ENCODE measurements around the gene ELOVL1.
"Not testable (repeated sequence)": the region's sequence is repeated elsewhere in the genome, so short reads cannot be mapped to it uniquely, and the experiment has no call there.

ELOVL1 gene

DNA sequence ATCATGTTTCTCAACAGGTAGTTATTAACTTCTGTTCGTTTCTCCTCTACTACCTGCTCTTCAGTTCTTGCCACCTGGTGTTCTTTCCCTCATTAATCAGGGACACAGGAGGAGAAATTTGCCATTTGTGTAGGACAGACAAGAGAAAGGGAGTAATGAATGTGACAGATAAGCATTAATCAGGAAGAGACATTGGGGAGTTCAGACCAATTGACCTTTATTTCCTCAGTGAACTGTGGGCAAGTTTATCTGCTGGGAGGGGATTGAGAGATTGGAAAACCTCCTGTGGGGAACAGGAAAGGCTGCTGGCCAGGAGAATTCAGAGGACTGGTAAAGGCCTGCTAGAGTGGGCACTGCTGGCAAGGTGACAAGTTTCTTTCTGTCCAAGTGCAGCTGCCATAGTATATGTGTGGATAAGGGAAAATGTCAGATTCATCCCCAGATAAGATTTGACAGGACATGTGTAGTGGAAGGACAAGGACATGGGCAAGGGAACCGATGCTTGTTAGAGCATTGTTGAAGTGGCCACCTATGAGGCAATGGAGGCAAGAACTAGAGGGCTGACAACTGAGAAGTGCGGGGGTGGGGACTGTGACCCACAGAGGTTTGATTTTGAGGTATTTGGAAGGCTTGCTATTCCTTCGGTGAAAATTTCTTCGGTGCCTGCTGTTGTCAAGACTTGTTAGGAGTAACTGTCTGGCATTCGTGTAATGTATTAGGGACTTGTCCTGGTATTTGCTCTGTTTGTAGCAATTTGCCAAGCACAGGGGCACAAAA lies 34.5 kb upstream of the ELOVL1 start:
- no peak overlapping the region for H3K4me2 ChIP-seq (ENCODE audit: low read length)
- no CpG with 5 or more reads among the region's 6 CpGs for WGBS (ENCODE audit: extremely low coverage, insufficient coverage, insufficient read length)

GRCh38 chr1:43400441-43400840 lies 32.6 kb upstream of the ELOVL1 start:
- not testable (repeated sequence) for H2BK12ac ChIP-seq (ENCODE audit: low read length); H2AK5ac ChIP-seq (ENCODE audit: low read length); H4K12ac ChIP-seq (ENCODE audit: low read depth, low read length); H3K9ac ChIP-seq (ENCODE audit: low read length); H3K14ac ChIP-seq (ENCODE audit: low read length); H3K27me3 ChIP-seq (ENCODE audit: insufficient read depth, low read length); H3K4me2 ChIP-seq (ENCODE audit: low read length); H3K4me3 ChIP-seq (ENCODE audit: low read depth, low read length); H3K18ac ChIP-seq (ENCODE audit: low read length); H3K79me2 ChIP-seq (ENCODE audit: control insufficient read depth, insufficient read depth, low read length, poor library complexity); H3K23ac ChIP-seq (ENCODE audit: low read length); H2BK120ac ChIP-seq (ENCODE audit: insufficient read depth, low read length, poor library complexity); H3K79me1 ChIP-seq (ENCODE audit: low read length); H3K27ac ChIP-seq (ENCODE audit: low read depth, low read length); H3K4ac ChIP-seq (ENCODE audit: low read depth, low read length); H2BK5ac ChIP-seq (ENCODE audit: low read depth, low read length, poor library complexity); H3K9me3 ChIP-seq (ENCODE audit: insufficient read depth, low read depth, low read length); H2AFZ ChIP-seq (ENCODE audit: insufficient read depth, low read length, poor library complexity); DNase-seq; H3K4me1 ChIP-seq (ENCODE audit: control insufficient read depth in 1 of 2, insufficient read depth in 2 of 2, low read length in 2 of 2); H4K8ac ChIP-seq (ENCODE audit: low read depth, low read length); H4K91ac ChIP-seq (ENCODE audit: low read depth, low read length)
- no CpG with 5 or more reads among the region's 9 CpGs for WGBS (ENCODE audit: extremely low coverage, insufficient coverage, insufficient read length)
- peaks cover 14 to 21% of the 10 kb centered on the region in 2 experiments for H3K36me3 ChIP-seq (ENCODE audit: control insufficient read depth in 1 of 2, insufficient read depth in 2 of 2, low read length in 2 of 2)

More for the DNA sequence above, 34.5 kb upstream of the ELOVL1 start:
- Histone ChIP-seq H4K91ac (ENCODE audit: low read depth, low read length) (no peak overlapping the region), H3K18ac (ENCODE audit: low read length) (no peak overlapping the region), H3K9me3 (ENCODE audit: insufficient read depth, low read depth, low read length) (no peaks in the 10 kb centered on the region), H3K4me3 (ENCODE audit: low read depth, low read length) (no peak overlapping the region), H3K4ac (ENCODE audit: low read depth, low read length) (no peak overlapping the region), H3K14ac (ENCODE audit: low read length) (no peak overlapping the region), H2AK5ac (ENCODE audit: low read length) (no peak overlapping the region), H3K9ac (ENCODE audit: low read length) (no peak overlapping the region), H2BK12ac (ENCODE audit: low read length) (no peak overlapping the region), H3K79me2 (ENCODE audit: control insufficient read depth, insufficient read depth, low read length, poor library complexity) (no peaks in the 10 kb centered on the region), H3K4me1 (ENCODE audit: control insufficient read depth in 1 of 2, insufficient read depth in 2 of 2, low read length in 2 of 2) (no peaks in the 10 kb centered on the region), H2BK120ac (ENCODE audit: insufficient read depth, low read length, poor library complexity) (no peak overlapping the region), H3K23ac (ENCODE audit: low read length) (peak overlapping the region; percentile 47), H3K27ac (ENCODE audit: low read depth, low read length) (no peak overlapping the region), H4K12ac (ENCODE audit: low read depth, low read length) (no peak overlapping the region), H2AFZ (ENCODE audit: insufficient read depth, low read length, poor library complexity) (no peak overlapping the region), H3K27me3 (ENCODE audit: insufficient read depth, low read length) (no peaks in the 10 kb centered on the region), H3K36me3 (ENCODE audit: control insufficient read depth in 1 of 2, insufficient read depth in 2 of 2, low read length in 2 of 2) (peaks cover 20 to 31% of the 10 kb centered on the region in 2 experiments), H4K8ac (ENCODE audit: low read depth, low read length) (no peak overlapping the region), H2BK5ac (ENCODE audit: low read depth, low read length, poor library complexity) (no peak overlapping the region), H3K79me1 (ENCODE audit: low read length) (no peaks in the 10 kb centered on the region)
- DNase-seq: no peak

GRCh38 chr1:43398227-43398626 lies 30.4 kb upstream of the ELOVL1 start:
- Histone ChIP-seq H3K4me3 (ENCODE audit: low read depth, low read length) (no peak overlapping the region), H3K4me2 (ENCODE audit: low read length) (no peak overlapping the region), H3K18ac (ENCODE audit: low read length) (no peak overlapping the region), H3K27me3 (ENCODE audit: insufficient read depth, low read length) (no peaks in the 10 kb centered on the region), H3K23ac (ENCODE audit: low read length) (no peak overlapping the region), H3K9ac (ENCODE audit: low read length) (no peak overlapping the region), H3K36me3 (ENCODE audit: control insufficient read depth in 1 of 2, insufficient read depth in 2 of 2, low read length in 2 of 2) (peaks cover 2 to 4% of the 10 kb centered on the region in 2 experiments), H3K4me1 (ENCODE audit: control insufficient read depth in 1 of 2, insufficient read depth in 2 of 2, low read length in 2 of 2) (no peaks in the 10 kb centered on the region), H3K14ac (ENCODE audit: low read length) (no peak overlapping the region), H2BK120ac (ENCODE audit: insufficient read depth, low read length, poor library complexity) (no peak overlapping the region), H4K8ac (ENCODE audit: low read depth, low read length) (no peak overlapping the region), H2BK5ac (ENCODE audit: low read depth, low read length, poor library complexity) (no peak overlapping the region), H3K79me1 (ENCODE audit: low read length) (no peaks in the 10 kb centered on the region), H2AFZ (ENCODE audit: insufficient read depth, low read length, poor library complexity) (no peak overlapping the region), H2AK5ac (ENCODE audit: low read length) (no peak overlapping the region), H3K4ac (ENCODE audit: low read depth, low read length) (no peak overlapping the region), H2BK12ac (ENCODE audit: low read length) (no peak overlapping the region), H3K79me2 (ENCODE audit: control insufficient read depth, insufficient read depth, low read length, poor library complexity) (no peaks in the 10 kb centered on the region), H3K9me3 (ENCODE audit: insufficient read depth, low read depth, low read length) (no peaks in the 10 kb centered on the region), H4K91ac (ENCODE audit: low read depth, low read length) (no peak overlapping the region), H4K12ac (ENCODE audit: low read depth, low read length) (no peak overlapping the region), H3K27ac (ENCODE audit: low read depth, low read length) (no peak overlapping the region)
- no peak for DNase-seq
- WGBS (ENCODE audit: extremely low coverage, insufficient coverage, insufficient read length): no CpG with 5 or more reads among the region's 3 CpGs

DNA sequence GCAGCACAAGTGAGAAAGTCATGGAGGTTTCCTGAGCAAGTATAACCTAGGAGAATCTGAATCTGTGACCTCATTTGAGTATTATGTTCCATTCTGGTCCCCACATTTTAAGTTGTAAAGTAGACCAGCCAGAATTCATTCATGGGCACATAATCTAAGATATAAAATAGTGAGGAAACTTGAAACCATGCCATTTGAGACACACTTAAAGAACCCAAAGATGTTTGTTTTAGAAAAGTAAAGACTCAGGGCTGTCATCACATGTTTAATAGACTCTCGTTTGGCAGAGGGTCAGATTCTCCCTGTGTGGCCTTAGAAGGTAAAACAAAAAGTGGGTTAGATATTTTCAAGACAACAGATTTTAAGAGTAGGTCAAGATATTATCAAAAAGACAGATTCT lies 28.2 kb upstream of the ELOVL1 start:
- Histone ChIP-seq H4K12ac (ENCODE audit: low read depth, low read length) (no peak overlapping the region), H2BK120ac (ENCODE audit: insufficient read depth, low read length, poor library complexity) (no peak overlapping the region), H3K4me3 (ENCODE audit: low read depth, low read length) (no peak overlapping the region), H2BK5ac (ENCODE audit: low read depth, low read length, poor library complexity) (no peak overlapping the region), H3K79me2 (ENCODE audit: control insufficient read depth, insufficient read depth, low read length, poor library complexity) (no peaks in the 10 kb centered on the region), H3K36me3 (ENCODE audit: control insufficient read depth in 1 of 2, insufficient read depth in 2 of 2, low read length in 2 of 2) (no peaks in the 10 kb centered on the region), H3K79me1 (ENCODE audit: low read length) (no peaks in the 10 kb centered on the region), H3K14ac (ENCODE audit: low read length) (no peak overlapping the region), H3K9me3 (ENCODE audit: insufficient read depth, low read depth, low read length) (no peaks in the 10 kb centered on the region), H3K18ac (ENCODE audit: low read length) (no peak overlapping the region), H2BK12ac (ENCODE audit: low read length) (no peak overlapping the region), H3K27me3 (ENCODE audit: insufficient read depth, low read length) (no peaks in the 10 kb centered on the region), H2AK5ac (ENCODE audit: low read length) (no peak overlapping the region), H3K4me1 (ENCODE audit: control insufficient read depth in 1 of 2, insufficient read depth in 2 of 2, low read length in 2 of 2) (no peaks in the 10 kb centered on the region), H3K4me2 (ENCODE audit: low read length) (no peak overlapping the region), H4K8ac (ENCODE audit: low read depth, low read length) (no peak overlapping the region), H4K91ac (ENCODE audit: low read depth, low read length) (no peak overlapping the region), H3K23ac (ENCODE audit: low read length) (no peak overlapping the region), H2AFZ (ENCODE audit: insufficient read depth, low read length, poor library complexity) (no peak overlapping the region), H3K4ac (ENCODE audit: low read depth, low read length) (no peak overlapping the region), H3K9ac (ENCODE audit: low read length) (no peak overlapping the region), H3K27ac (ENCODE audit: low read depth, low read length) (no peak overlapping the region)
- no CpG with 5 or more reads among the region's 1 CpG for WGBS (ENCODE audit: extremely low coverage, insufficient coverage, insufficient read length)
- no peak for DNase-seq
